K562 (cell line): ENCODE measurements around the gene KLK3. TPM values are rescaled to one million over a fixed set of nuclear protein-coding genes. Genes with fewer than 3 reads are reported as not detected.
A peak's percentile ranks its signal among the peaks of the same experiment; 100 is the strongest.

Source experiments
- MEF2D ChIP-seq: conservative IDR thresholded peaks from 2 replicates; pipeline ENCODE4 v1.6.1; 2016; ENCODE audit warnings: low read depth, missing genetic modification characterization, missing compliant biosample characterization
- MYBL2 ChIP-seq, 2 experiments: fragments of 450-650 bp in 1 of 2; sonication (generic) in 1 of 2; formaldehyde crosslinking in 1 of 2; IDR thresholded peaks; 2 replicates each; pipeline versions ENCODE4 v1.6.1 to v1.8.1; 2017 to 2022; ENCODE audit warnings: borderline replicate concordance in 1 of 2, inconsistent platforms in 1 of 2, low read depth in 1 of 2, mild to moderate bottlenecking in 1 of 2, missing genetic modification reagents in 1 of 2, moderate library complexity in 1 of 2
- PHTF2 ChIP-seq: fragments of 250-450 bp; sonication (Bioruptor Pico); IDR thresholded peaks from 2 replicates; pipeline ENCODE4 v1.5.0; 2021; ENCODE audit warnings: mild to moderate bottlenecking
- PPARD ChIP-seq: fragments of 250-450 bp; sonication (Bioruptor Pico); IDR thresholded peaks from 2 replicates; pipeline ENCODE4 v1.8.0; 2022; ENCODE audit warnings: inconsistent platforms, mild to moderate bottlenecking, moderate library complexity
- SOX6 ChIP-seq: fragments of 450-650 bp; IDR thresholded peaks from 2 replicates; pipeline ENCODE4 v1.6.1; 2014; ENCODE audit warnings: mild to moderate bottlenecking
- TCFL5 ChIP-seq: fragments of 250-450 bp; sonication (Bioruptor Pico); conservative IDR thresholded peaks from 2 replicates; pipeline ENCODE4 v1.6.1; 2021; ENCODE audit warnings: mild to moderate bottlenecking, moderate library complexity, matching md5 sums
- ZKSCAN1 ChIP-seq: fragments of 150-350 bp; IDR thresholded peaks from 2 replicates; pipeline ENCODE4 v1.6.1; 2016; ENCODE audit warnings: low read depth, low read length
- ZNF282 ChIP-seq: sonication (generic); formaldehyde crosslinking; IDR thresholded peaks from 2 replicates; pipeline ENCODE4 v1.8.1; 2023; ENCODE audit warnings: missing genetic modification reagents
- ZNF584 ChIP-seq: fragments of 200-800 bp; sonication (Bioruptor generic); IDR thresholded peaks from 2 replicates; pipeline ENCODE4 v1.6.1; 2016; ENCODE audit warnings: low read depth, mild to moderate bottlenecking, missing genetic modification characterization, missing compliant biosample characterization
- polyA plus RNA-seq, 8 experiments: library from polyadenylated mRNA; depleted of rRNA in 4 of 8; stranded (reverse) in 5 of 8; unstranded in 3 of 8; fragments of >200 nt; fragmentation: Nextera tagmentation in 2 of 8; fragmentation: Illumina TruSeq in 1 of 8; extraction: Ambion mirVana in 2 of 8; extraction: Trizol in 1 of 8; gene quantifications; 2 replicates each; pipeline versions ENCODE4 v1.2.1 to v1.2.3, GENCODE V29; 2011 to 2014; ENCODE audit warnings: inconsistent platforms in 1 of 8, missing spikeins in 1 of 8
- total RNA-seq, 7 experiments: library from RNA; depleted of rRNA in 6 of 7; stranded (reverse); fragments of >200 nt in 6 of 7; fragmentation: Illumina TruSeq in 2 of 7; extraction: Trizol in 2 of 7; gene quantifications; 2 replicates each; pipeline versions ENCODE4 v1.2.1 to v1.2.3, GENCODE V29; 2011 to 2021; ENCODE audit warnings: low replicate concordance in 1 of 7
- TF ChIP-seq, protein P1 (sequence below): sonication (generic); formaldehyde crosslinking; IDR thresholded peaks from 2 replicates; pipeline ENCODE4 v1.8.0; 2023; ENCODE audit warnings: missing genetic modification reagents, mild to moderate bottlenecking, borderline replicate concordance
- TF ChIP-seq, protein P2 (sequence below): sonication (generic); formaldehyde crosslinking; IDR thresholded peaks from 2 replicates; pipeline ENCODE4 v1.5.0; 2020; ENCODE audit warnings: missing genetic modification reagents
- TF ChIP-seq, protein P3 (sequence below): conservative IDR thresholded peaks from 2 replicates; pipeline ENCODE4 v1.6.1; 2011; ENCODE audit warnings: low read depth, mild to moderate bottlenecking, low read length; ENCODE audit not compliant: control insufficient read depth
- TF ChIP-seq, protein P4 (sequence below): fragments of 250-450 bp; sonication (Bioruptor Pico); IDR thresholded peaks from 2 replicates; pipeline ENCODE4 v1.9.0; 2021; ENCODE audit warnings: mild to moderate bottlenecking
- TF ChIP-seq, protein P5 (sequence below): sonication (generic); formaldehyde crosslinking; IDR thresholded peaks from 2 replicates; pipeline ENCODE4 v1.8.0; 2022; ENCODE audit warnings: mild to moderate bottlenecking, missing genetic modification reagents

KLK3 gene
- total and polyA plus RNA-seq, 9 of the 15 experiments (the other 6 are each of a cell fraction or from before 2014, with no cell fraction given): not detected

DNA sequence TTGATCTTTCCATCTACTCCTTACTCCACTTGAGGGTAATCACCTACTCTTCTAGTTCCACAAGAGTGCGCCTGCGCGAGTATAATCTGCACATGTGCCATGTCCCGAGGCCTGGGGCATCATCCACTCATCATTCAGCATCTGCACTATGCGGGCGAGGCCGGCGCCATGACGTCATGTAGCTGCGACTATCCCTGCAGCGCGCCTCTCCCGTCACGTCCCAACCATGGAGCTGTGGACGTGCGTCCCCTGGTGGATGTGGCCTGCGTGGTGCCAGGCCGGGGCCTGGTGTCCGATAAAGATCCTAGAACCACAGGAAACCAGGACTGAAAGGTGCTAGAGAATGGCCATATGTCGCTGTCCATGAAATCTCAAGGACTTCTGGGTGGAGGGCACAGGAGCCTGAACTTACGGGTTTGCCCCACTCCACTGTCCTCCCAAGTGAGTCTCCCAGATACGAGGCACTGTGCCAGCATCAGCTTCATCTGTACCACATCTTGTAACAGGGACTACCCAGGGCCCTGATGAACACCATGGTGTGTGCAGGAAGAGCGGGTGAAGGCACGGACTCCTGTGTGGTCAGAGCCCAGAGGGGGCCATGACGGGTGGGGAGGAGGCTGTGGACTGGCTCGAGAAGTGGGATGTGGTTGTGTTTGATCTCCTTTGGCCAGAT, 15.8 kb downstream of the KLK3 start (continued):
- TF ChIP-seq, protein P1, sequence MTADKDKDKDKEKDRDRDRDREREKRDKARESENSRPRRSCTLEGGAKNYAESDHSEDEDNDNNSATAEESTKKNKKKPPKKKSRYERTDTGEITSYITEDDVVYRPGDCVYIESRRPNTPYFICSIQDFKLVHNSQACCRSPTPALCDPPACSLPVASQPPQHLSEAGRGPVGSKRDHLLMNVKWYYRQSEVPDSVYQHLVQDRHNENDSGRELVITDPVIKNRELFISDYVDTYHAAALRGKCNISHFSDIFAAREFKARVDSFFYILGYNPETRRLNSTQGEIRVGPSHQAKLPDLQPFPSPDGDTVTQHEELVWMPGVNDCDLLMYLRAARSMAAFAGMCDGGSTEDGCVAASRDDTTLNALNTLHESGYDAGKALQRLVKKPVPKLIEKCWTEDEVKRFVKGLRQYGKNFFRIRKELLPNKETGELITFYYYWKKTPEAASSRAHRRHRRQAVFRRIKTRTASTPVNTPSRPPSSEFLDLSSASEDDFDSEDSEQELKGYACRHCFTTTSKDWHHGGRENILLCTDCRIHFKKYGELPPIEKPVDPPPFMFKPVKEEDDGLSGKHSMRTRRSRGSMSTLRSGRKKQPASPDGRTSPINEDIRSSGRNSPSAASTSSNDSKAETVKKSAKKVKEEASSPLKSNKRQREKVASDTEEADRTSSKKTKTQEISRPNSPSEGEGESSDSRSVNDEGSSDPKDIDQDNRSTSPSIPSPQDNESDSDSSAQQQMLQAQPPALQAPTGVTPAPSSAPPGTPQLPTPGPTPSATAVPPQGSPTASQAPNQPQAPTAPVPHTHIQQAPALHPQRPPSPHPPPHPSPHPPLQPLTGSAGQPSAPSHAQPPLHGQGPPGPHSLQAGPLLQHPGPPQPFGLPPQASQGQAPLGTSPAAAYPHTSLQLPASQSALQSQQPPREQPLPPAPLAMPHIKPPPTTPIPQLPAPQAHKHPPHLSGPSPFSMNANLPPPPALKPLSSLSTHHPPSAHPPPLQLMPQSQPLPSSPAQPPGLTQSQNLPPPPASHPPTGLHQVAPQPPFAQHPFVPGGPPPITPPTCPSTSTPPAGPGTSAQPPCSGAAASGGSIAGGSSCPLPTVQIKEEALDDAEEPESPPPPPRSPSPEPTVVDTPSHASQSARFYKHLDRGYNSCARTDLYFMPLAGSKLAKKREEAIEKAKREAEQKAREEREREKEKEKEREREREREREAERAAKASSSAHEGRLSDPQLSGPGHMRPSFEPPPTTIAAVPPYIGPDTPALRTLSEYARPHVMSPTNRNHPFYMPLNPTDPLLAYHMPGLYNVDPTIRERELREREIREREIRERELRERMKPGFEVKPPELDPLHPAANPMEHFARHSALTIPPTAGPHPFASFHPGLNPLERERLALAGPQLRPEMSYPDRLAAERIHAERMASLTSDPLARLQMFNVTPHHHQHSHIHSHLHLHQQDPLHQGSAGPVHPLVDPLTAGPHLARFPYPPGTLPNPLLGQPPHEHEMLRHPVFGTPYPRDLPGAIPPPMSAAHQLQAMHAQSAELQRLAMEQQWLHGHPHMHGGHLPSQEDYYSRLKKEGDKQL (CRISPR knock-in tag): no peak
- peak; percentile 69 for TF ChIP-seq SOX6
- TF ChIP-seq MYBL2 (IDR thresholded peaks at IDR 0.05; ENCODE audit: low read depth): no peak
- no peak for TF ChIP-seq MYBL2 (CRISPR knock-in tag; IDR thresholded peaks at IDR 0.05; ENCODE audit: borderline replicate concordance)
- peak; percentile 63; the same call in 1 of the 2 replicates for TF ChIP-seq ZKSCAN1
- no peak for TF ChIP-seq TCFL5 (CRISPR knock-in tag)
- TF ChIP-seq, protein P2, sequence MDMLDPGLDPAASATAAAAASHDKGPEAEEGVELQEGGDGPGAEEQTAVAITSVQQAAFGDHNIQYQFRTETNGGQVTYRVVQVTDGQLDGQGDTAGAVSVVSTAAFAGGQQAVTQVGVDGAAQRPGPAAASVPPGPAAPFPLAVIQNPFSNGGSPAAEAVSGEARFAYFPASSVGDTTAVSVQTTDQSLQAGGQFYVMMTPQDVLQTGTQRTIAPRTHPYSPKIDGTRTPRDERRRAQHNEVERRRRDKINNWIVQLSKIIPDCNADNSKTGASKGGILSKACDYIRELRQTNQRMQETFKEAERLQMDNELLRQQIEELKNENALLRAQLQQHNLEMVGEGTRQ (CRISPR knock-in tag): no peak
- peak; percentile 67; the same call in 1 of the 2 replicates for TF ChIP-seq ZNF584 (CRISPR knock-in tag)
- TF ChIP-seq, protein P3, sequence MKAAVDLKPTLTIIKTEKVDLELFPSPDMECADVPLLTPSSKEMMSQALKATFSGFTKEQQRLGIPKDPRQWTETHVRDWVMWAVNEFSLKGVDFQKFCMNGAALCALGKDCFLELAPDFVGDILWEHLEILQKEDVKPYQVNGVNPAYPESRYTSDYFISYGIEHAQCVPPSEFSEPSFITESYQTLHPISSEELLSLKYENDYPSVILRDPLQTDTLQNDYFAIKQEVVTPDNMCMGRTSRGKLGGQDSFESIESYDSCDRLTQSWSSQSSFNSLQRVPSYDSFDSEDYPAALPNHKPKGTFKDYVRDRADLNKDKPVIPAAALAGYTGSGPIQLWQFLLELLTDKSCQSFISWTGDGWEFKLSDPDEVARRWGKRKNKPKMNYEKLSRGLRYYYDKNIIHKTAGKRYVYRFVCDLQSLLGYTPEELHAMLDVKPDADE: no peak; the same call in 1 of the 2 replicates
- TF ChIP-seq MEF2D: peak; percentile 14; the same call in 1 of the 2 replicates
- no peak for TF ChIP-seq PPARD
- TF ChIP-seq, protein P4, sequence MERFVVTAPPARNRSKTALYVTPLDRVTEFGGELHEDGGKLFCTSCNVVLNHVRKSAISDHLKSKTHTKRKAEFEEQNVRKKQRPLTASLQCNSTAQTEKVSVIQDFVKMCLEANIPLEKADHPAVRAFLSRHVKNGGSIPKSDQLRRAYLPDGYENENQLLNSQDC (CRISPR knock-in tag): 0 out of 2 replicates have a peak, but pooled peaks have one; percentile 24
- no peak for TF ChIP-seq PHTF2
- TF ChIP-seq ZNF282 (CRISPR knock-in tag): no peak
- TF ChIP-seq, protein P5, sequence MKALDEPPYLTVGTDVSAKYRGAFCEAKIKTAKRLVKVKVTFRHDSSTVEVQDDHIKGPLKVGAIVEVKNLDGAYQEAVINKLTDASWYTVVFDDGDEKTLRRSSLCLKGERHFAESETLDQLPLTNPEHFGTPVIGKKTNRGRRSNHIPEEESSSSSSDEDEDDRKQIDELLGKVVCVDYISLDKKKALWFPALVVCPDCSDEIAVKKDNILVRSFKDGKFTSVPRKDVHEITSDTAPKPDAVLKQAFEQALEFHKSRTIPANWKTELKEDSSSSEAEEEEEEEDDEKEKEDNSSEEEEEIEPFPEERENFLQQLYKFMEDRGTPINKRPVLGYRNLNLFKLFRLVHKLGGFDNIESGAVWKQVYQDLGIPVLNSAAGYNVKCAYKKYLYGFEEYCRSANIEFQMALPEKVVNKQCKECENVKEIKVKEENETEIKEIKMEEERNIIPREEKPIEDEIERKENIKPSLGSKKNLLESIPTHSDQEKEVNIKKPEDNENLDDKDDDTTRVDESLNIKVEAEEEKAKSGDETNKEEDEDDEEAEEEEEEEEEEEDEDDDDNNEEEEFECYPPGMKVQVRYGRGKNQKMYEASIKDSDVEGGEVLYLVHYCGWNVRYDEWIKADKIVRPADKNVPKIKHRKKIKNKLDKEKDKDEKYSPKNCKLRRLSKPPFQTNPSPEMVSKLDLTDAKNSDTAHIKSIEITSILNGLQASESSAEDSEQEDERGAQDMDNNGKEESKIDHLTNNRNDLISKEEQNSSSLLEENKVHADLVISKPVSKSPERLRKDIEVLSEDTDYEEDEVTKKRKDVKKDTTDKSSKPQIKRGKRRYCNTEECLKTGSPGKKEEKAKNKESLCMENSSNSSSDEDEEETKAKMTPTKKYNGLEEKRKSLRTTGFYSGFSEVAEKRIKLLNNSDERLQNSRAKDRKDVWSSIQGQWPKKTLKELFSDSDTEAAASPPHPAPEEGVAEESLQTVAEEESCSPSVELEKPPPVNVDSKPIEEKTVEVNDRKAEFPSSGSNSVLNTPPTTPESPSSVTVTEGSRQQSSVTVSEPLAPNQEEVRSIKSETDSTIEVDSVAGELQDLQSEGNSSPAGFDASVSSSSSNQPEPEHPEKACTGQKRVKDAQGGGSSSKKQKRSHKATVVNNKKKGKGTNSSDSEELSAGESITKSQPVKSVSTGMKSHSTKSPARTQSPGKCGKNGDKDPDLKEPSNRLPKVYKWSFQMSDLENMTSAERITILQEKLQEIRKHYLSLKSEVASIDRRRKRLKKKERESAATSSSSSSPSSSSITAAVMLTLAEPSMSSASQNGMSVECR (CRISPR knock-in tag): peak; percentile 45; the same call in 1 of the 2 replicates
